ENCODE measurements around the gene CYP4F11.
"Not testable (repeated sequence)": the region's sequence is repeated elsewhere in the genome, so short reads cannot be mapped to it uniquely, and the experiment has no call there.

CYP4F11 gene

DNA sequence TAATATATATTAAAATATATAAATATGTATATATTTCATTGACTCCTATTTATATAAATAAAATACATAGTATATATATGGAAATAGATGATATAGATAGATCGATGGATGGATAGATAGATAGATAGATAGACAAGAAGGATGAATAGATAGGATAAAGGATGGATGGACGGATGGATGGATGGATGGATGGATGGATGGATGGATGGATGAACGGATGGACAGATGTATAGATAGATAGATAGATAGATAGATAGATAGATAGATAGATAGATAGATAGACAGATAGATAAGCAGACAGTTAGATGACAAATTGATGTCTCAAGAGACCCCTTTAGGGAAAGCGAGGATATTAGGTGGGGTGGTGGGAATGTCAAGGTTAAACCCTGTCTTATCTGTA, 15.1 kb downstream of the CYP4F11 start:
- DNase-seq, result no peak

GRCh38 chr19:15915109-15915508, 19.2 kb downstream of the CYP4F11 start:
- DNase-seq, result no peak

DNA sequence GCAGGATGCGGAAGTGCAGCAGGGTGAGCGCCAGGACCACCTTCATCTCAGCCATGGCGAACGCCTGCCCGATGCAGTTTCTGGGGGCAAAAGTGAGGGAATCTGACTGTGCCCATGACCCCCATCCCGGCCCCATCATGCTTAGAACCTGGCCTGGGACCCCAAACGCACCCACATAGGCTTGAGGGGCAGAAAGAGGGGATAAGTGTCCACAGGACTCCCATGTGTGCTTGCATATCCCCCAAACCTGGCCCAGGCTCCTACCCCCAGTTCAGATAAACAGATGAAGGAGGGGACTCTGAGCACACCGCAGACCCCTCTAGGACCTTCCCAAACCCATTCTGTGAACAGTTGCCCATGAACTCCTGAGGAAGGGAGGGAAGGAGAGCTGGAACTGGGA, 20.5 kb downstream of the CYP4F11 start:
- no peak for DNase-seq

DNA sequence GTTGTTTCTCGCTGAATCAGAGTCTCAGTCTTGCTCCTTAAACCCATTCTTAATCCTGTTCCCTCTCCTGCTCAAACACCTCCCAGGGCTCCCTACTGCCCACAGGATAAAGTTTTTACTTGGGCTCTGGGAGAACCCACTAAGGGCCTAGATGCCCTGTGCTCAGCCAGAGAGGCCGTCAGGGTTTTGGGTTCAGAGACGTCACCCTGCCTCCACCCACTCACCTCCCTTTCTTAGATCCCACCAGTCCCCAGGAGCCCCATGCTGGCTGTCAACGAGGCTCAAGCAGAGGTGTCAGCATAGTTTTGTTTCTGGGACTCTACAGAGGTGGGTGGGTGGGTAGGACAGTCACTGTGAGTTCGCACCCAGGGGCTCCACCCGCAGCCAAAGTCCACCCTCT, 20.9 kb downstream of the CYP4F11 start:
- no peak for DNase-seq

GRCh38 chr19:15911599-15912235, 22.6 kb downstream of the CYP4F11 start:
- DNase-seq, result peak; percentile 54

DNA sequence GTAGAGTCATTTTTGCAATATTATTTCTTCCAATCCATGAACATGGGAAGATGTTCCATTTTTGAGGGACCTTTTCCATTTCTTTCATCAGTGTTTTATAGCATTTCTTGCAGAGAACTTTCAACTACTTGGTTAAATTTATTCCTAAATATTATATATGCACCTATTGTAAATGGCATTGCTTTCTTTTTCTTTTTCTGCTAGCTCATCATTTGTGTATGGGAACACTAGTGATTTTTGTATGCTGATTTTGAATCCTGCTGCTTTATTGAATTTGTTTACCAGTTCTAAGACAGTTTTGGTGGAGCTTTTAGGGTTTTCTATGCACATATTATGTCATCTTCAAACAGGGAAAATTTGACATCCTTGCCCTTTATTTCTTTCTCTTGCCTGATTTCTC, 29.3 kb downstream of the CYP4F11 start:
- no peak for DNase-seq

- DNase-seq, result not testable (repeated sequence)
Observed at GRCh38 chr19:15902898-15903297, 31.4 kb downstream of the CYP4F11 start.

- DNase-seq, result no peak
Observed at GRCh38 chr19:15902254-15902653, 32.1 kb downstream of the CYP4F11 start.

GRCh38 chr19:15900504-15900903, 33.8 kb downstream of the CYP4F11 start:
- no peak for DNase-seq

GRCh38 chr19:15900032-15900431, 34.3 kb downstream of the CYP4F11 start:
- DNase-seq, result peak; percentile 33

DNA sequence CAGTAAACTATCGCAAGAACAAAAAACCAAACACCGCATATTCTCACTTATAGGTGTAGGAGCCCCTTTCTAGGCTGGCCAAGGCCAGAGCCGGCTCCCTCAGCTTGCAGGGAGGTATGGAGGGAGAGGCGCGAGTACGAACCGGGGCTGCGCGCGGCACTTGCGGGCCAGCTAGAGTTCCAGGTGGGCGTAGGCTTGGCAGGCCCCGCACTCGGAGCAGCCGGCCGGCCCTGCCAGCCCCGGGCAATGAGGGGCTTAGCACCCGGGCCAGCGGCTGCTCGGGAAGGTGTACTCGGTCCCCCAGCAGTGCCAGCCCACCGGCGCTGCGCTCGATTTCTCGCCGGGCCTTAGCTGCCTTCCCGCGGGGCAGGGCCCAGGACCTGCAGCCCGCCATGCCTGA, 34.8 kb downstream of the CYP4F11 start:
- not testable (repeated sequence) for DNase-seq

DNA sequence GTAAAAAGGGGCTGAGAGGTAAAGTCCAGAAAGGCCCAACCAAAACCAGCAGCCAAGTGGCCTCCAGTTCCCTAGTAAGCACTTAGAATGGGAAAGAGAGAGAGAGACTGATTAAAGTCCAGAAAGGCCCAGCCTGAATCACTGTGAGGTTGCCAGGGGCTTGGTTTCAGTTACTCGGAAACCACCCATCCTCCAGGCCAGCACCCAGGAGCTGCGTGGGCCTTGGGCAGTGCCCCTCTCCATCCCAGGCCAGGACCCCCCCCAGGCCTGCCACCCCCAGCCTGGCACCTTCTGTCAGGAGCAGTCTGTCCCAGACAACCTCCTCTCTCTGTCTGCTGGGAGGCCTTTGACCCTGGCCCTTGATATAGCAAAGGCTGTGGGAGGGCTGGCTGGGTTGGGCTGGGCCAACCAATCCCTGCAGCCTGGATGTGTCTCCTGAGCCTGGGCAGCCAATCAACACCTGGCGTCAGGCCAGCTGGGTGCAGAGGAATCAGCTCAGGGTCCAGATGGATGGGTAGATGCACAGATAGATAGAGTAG, 36.5 kb downstream of the CYP4F11 start, which contains the start of gene CYP4F2:
Gene CYP4F2 (minus strand): TSS at position 337 of the 539 bp plus-strand sequence. CDS start 463 bp downstream, outside the sequence.
- DNase-seq, result peak; percentile 31

- DNase-seq, result no peak
Observed at GRCh38 chr19:15897026-15897737, 37.1 kb downstream of the CYP4F11 start.

- no peak for DNase-seq
Observed at GRCh38 chr19:15895876-15896430, 38.4 kb downstream of the CYP4F11 start.

- no peak for DNase-seq
Observed at GRCh38 chr19:15894359-15894758, 40.0 kb downstream of the CYP4F11 start.

GRCh38 chr19:15893477-15893876, 40.9 kb downstream of the CYP4F11 start:
- no peak for DNase-seq

- no peak for DNase-seq
Observed at GRCh38 chr19:15892012-15892411, 42.3 kb downstream of the CYP4F11 start.

GRCh38 chr19:15891434-15891833, 42.9 kb downstream of the CYP4F11 start:
- DNase-seq, result no peak

DNA sequence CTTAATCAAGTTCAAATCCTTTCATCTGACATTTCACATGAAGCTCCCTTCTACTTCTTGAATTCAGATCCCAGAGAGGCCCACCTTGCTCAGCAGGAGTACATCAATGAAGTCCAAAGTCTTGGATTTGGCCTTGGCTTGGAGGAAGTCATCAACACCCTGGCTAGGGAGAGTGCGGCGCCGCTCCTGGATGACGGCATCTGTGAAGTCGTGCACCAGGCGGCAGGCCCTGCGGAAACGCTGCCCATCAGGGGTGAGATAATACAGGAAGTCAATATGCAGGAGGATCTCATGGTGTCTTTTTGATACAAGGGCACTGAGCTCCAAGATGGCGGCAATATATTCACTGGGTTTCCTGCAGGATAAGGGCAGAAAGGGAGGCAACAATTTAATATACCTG, 45.0 kb downstream of the CYP4F11 start:
- not testable (repeated sequence) for DNase-seq

- no peak for DNase-seq
Observed at GRCh38 chr19:15885919-15886318, 48.4 kb downstream of the CYP4F11 start.

DNA sequence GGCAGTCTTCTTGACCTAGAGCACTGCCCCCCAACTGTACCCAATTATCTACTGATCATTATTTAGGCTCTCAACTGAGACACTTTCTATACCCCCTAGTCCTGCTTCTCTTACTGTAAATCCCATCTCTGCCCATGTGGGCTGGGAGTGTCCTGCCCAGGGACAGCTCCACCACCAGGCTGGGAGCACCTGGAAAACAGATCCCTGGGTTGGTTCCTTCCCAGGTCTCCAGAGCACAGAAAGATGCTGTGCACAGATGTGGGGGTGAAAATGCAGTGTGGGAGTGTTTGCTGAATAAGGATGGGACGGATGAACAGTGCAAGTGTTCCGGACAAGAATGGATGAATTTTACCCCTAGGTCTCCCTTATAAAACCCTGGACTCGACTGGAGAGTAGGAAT, 49.2 kb downstream of the CYP4F11 start:
- no peak for DNase-seq

DNA sequence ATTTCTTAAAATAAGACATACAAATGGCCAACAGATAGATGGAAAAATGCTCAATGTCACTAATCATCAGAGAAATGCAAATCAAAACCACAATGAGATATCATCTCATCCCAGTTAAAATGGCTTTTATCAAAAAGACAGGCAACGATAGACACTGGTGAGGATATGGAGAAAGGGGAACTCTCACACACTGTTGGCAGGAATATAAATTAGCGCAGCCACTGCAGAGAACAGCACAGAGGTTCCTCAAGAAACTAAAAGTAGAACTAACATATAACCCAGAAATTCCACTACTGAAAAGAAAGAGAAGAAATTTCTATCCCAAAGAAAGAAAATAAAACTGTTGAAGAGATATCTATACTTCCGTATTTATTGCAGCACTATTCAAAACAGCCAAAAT, 51.0 kb downstream of the CYP4F11 start:
- DNase-seq, result peak; percentile 46

DNA sequence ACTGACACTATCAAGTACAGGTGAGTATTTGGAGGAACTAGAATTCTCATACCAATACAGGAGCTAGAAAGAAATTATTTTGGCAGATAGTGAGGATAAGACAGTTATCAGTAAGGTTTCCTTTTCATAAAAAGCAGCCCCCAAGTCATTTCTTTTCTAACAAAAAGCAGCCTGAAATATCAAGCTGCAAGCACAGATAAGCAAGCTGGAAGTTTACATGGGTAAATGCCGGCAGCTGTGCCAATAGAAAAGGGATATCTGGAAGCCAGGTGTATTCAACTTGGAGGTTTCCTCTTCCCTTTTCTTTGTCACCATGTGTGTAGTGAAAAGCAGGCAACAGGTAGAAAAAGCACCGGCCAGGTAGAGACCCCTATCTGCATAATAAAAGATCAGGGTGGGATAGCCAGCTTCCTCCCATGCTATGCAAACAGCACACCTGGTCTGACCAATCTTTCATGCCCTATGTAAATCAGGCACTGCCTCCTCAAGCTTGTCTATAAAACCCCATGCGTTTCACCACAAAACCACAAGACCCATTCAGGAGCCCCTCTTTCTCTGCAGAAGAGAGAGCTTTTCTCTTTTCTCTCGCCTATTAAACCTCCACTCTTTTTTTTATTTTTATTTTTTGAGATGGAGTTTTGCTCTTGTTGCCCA, 59.4 kb downstream of the CYP4F11 start:
- DNase-seq, result peak; percentile 65

All from hematopoietic multipotent progenitor cell treated with erythropoietin and hydrocortisone succinate and interleukin-3 and kit ligand, for 4 days (in vitro differentiated cells).